SKM-1 treated with dmso at 0.1 percent for 144 hours (cell line): ENCODE data around the gene RAB31.
A peak's percentile ranks its signal among the peaks of the same experiment; 100 is the strongest.

ENCODE experiments used
- DNase-seq: peaks from one replicate; lab custom pipeline; 2025; ENCODE audit not compliant: unreplicated experiment; lab: John Stamatoyannopoulos, UW

The RAB31 gene

GRCh38 chr18:9712130-9712577 lies 4.1 kb downstream of the RAB31 start:
- DNase-seq = no peak

DNA sequence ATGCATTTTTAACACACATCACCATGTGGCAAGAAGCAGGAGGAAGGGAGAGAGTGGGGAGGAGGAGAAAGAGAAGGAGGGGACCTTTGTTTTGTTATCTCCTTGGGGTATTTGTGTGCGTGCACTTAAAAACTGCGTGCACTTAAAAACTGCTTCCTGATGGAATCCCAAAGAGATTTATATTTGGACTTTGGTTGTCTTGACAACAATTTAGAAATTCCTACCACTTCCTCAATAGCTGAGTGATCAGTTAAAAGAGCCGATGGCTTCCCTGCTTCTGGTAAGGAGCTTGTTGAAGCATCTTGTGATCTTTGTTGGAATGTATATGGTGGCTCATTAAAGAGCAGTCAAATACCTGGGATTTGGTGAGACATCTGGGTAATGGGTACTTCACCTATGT lies 4.5 kb downstream of the RAB31 start:
- DNase-seq = peak; percentile 50

GRCh38 chr18:9714266-9715087 lies 6.4 kb downstream of the RAB31 start:
- DNase-seq = no peak

DNA sequence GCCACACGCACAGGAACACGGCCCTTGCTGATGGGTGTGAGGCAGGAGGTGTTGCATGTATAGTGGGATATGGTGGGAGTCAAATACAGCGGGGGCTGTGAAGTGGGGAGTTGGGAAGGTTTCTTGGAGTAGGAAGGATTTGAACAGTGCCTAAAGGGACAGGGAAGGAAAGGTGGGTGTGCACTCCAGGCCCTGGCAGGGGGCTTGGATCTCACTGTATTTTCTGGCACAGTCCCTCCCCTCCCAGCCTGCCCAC lies 6.9 kb downstream of the RAB31 start:
- DNase-seq = no peak

DNA sequence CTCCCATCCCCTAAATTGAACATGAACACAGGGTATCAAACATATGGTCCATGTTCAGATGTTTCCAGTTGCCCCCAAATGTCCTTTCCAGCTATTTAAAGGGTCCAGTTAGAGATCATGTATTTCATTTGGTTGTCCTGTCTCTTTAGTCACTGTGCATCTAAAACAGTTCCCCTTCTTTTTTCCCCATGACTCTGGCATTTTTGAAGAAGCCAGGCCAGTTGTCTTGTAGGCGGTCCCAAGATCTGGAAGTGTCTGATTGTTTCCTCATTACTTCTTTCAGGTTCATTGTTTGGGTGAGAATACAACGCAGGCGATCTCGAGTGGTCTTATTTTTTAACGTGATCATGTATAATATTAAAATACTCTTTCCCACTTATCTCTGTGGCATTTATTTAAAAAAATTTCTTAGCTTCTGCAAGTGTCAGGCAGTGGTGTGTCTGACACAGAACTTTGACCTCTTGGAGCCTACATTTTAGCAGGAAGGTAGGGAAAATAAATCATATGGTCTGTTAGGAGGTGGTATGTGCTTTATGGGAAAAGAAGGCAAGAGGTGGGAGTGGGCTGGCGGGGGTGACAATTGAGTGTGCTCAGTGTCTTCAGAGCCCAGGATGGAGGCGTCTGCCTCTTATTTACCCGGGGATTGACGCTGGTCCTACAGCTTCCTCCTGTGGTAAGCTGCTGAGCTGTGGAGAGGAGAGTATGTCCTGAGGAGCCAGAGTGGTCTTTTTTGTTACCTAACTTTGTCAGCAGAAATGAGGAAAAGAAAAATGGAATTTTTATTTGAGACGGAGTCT lies 8.1 kb downstream of the RAB31 start:
- DNase-seq = no peak

- no peak for DNase-seq
These were observed 8.9 kb downstream of the RAB31 start for GRCh38 chr18:9716780-9717563.

DNA sequence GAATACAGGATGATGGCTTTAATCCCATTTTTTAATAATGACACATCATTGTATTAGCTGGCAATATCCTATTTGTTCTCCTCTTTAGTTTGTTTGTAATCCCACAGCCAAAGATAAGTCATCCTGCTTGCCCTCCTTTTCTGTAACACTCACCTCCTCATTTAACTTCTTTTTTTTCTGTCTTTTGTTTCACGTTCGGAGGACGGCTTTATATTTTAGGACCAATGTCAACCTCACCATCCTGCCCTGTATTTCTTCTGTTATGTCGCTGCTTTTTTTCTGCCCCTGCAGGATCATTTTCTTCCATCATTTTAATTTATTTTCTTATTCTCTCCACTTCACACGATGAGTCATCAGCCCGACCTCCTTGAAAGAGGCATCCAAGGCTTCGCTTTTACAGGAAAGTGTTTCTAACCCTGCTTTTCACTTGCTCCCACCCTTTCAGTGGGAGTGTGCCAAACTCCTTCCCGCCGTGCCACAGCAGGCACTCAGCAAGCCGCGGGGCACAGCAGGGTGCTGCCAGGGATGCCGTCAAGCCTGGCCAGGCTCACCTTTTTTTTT lies 11.4 kb downstream of the RAB31 start:
- no peak for DNase-seq

- DNase-seq = no peak
These were observed 12.2 kb downstream of the RAB31 start for GRCh38 chr18:9720327-9720726.

GRCh38 chr18:9721893-9722550 lies 13.9 kb downstream of the RAB31 start:
- no peak for DNase-seq

GRCh38 chr18:9722691-9723090 lies 14.6 kb downstream of the RAB31 start:
- DNase-seq = no peak

DNA sequence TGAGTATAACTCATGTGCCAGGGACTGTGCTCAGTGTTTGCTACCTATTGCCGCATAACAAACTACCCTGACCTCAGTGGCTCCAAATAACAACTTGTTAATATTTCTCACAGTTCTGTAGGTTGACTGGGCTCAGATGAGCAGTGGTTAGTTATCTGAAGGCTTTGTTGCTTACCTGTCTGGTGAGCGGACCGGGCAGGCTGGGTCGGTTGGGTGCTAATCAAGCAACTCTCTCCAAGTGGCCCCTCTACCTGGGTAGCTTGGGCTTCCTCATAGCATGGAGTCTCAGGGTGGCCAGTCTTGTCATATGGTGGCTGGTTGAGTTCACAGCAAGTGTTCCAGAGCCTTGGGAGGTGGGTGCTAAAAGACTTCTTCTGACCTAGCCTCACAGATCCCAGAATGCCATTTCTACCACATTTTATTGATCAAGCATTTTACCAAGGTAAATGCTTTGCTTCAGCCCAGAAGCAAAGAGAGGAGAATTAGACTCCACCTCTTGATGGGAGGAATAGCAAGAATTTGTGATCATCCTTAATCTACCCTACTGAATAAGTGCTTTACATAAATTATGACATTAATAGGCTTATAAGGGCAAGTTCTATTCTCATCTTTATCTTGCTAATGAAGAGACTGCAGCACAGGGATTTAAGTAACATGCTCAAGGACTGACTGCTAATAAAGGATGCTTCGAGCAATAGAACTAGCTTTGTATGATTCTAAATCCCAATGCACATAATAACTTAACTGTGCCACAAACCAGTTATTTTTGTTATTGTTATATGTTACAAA lies 16.9 kb downstream of the RAB31 start:
- no peak for DNase-seq

GRCh38 chr18:9726175-9726574 lies 18.1 kb downstream of the RAB31 start:
- no peak for DNase-seq

DNA sequence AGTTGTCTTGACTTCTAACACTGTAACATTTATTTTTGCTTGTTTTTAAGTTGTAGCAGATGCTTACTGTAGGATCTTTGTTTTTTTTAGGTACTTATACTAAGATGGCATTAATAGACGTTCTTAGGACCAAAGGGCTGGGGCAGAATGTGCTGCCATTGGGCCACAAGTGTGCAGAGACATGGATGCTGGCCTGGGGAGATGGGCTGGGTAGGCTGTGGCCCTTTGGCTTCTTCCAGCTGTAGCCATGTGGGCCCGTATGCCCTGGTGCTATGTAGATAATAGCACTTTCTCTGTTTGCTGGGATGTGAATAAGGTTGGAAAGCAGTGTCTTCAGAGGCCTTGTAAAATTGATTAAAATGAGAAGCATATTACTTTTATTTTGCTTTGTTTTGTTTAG lies 18.8 kb downstream of the RAB31 start:
- no peak for DNase-seq

DNA sequence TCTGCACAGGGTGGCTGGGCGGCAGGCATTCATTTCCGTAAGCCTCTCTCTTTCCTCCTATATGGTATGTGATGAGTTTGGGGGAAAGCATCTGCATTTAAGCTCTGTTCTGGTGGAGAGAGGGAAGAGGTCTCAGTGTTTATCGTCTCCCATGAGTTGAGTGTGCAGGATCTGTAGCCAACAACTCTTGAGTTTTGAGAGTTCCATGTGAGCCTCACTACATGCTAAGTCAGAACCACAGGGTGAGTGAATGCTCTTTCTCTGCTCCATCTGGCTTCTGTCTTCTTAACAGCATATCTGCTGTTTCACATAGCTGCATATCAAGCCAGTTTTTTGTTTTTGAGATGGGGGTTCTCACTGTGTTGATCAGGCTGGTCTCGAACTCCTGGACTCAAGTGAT lies 22.7 kb downstream of the RAB31 start:
- DNase-seq = no peak

GRCh38 chr18:9731380-9731779 lies 23.3 kb downstream of the RAB31 start:
- DNase-seq = no peak

DNA sequence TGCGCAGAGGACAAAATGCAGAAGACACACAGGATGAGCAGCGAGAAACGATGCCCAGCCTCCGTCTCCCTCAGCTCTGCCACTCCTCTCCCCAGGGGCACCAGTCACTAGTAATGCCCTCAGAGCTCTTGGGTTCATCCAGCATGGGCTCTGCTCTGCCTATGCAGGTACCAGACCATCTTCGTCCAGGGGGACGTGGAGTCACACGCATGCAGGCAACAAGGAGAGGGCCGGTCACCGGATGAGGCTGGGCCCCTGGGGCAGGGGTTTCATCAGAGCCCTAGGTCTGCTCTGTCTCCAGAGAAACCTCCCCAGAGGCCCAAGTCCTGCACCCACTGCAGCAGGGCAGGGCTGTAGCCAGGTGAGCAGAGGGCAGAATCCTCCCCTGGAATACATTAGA lies 23.9 kb downstream of the RAB31 start:
- no peak for DNase-seq

DNA sequence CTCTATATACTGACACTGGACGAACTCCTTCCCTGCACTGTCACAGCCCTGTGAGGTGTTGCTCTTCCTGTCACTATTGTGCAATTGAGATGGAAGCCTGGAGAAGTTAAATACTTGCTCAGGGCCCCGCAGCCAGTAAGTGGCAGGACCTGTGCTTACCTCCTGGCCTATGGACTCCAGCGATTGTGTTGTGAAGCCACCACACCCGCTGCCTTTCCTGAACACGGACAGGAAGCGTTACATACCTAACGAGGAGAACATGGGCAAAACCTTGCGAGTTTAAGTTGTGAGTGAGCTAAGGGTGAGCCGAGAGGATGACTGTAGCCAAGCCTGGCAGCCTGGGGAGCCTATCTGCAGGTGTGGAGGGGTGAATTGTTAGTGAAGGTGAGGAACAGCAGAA lies 26.1 kb downstream of the RAB31 start:
- DNase-seq = peak; percentile 23

DNA sequence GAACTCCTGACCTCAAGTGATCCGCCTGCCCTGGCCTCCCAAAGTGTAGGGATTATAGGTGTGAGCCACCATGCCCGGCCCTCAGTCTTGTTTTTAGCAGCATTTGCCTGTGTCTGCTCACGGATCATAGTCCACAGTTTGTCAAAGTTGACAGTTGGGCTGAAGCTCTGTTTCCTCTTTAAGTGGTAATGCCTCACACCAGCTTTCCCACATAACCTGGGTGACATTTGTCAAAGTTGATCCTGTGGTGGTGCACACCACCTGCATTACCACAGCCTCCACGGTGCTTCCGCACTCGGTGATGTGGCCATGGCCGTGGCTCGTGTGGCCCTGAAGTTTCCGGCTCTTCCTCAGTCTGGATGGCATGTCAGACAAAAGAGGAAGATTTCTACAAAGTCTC lies 27.1 kb downstream of the RAB31 start:
- DNase-seq = peak; percentile 16

GRCh38 chr18:9735879-9736278 lies 27.8 kb downstream of the RAB31 start:
- DNase-seq = no peak

- DNase-seq = no peak
These were observed 28.3 kb downstream of the RAB31 start for GRCh38 chr18:9736286-9736835.
